GM19468 (cell line): ENCODE results near the gene UCP3.
"Not testable (repeated sequence)": the region's sequence is repeated elsewhere in the genome, so short reads cannot be mapped to it uniquely, and the experiment has no call there.

Experiments
- ATAC-seq: cut with Tn5 transposase; IDR thresholded peaks from one replicate; pipeline ENCODE4 v1.9.1; 2021; ENCODE audit warnings: mild to moderate bottlenecking, moderate library complexity, moderate number of reproducible peaks; ENCODE audit not compliant: unreplicated experiment; ENCODE audit errors: extremely low read depth

Gene UCP3

GRCh38 chr11:74002832-74003231 is 6.1 kb downstream of the UCP3 start:
- no peak for ATAC-seq

- no peak for ATAC-seq
Observed at GRCh38 chr11:74001822-74002286, 7.0 kb downstream of the UCP3 start.

GRCh38 chr11:74000307-74001133 is 8.4 kb downstream of the UCP3 start:
- no peak for ATAC-seq

- ATAC-seq = no peak
Observed at GRCh38 chr11:73999581-74000306, 9.1 kb downstream of the UCP3 start.

GRCh38 chr11:73998846-73999575 is 9.9 kb downstream of the UCP3 start:
- no peak for ATAC-seq

GRCh38 chr11:73997120-73997770 is 11.6 kb downstream of the UCP3 start:
- no peak for ATAC-seq

- no peak for ATAC-seq
Observed at GRCh38 chr11:73996161-73996747, 12.6 kb downstream of the UCP3 start.

- no peak for ATAC-seq
Observed at GRCh38 chr11:73995731-73996130, 13.2 kb downstream of the UCP3 start.

- peak; percentile 54 for ATAC-seq
Observed at GRCh38 chr11:73995247-73995646, 13.6 kb downstream of the UCP3 start.

GRCh38 chr11:73991471-73992006 is 17.3 kb downstream of the UCP3 start:
- ATAC-seq = no peak

GRCh38 chr11:73990730-73991129 is 18.2 kb downstream of the UCP3 start:
- ATAC-seq = no peak

- ATAC-seq = no peak
Observed at GRCh38 chr11:73989156-73989555, 19.7 kb downstream of the UCP3 start.

- ATAC-seq = no peak
Observed at GRCh38 chr11:73988227-73988626, 20.7 kb downstream of the UCP3 start.

- ATAC-seq = not testable (repeated sequence)
Observed at GRCh38 chr11:73985661-73986060, 23.2 kb downstream of the UCP3 start.

GRCh38 chr11:73983741-73984538 is 24.9 kb downstream of the UCP3 start:
- ATAC-seq = no peak

GRCh38 chr11:73982990-73983740 is 25.7 kb downstream of the UCP3 start:
- ATAC-seq = peak; percentile 41

GRCh38 chr11:73982595-73982989 is 26.3 kb downstream of the UCP3 start, which contains the start of gene UCP2:
Gene UCP2 (minus strand): TSS chr11:73982843. CDS start chr11:73978378, 4,465 bp downstream.
- peak; percentile 27 for ATAC-seq
